Measurements from ENCODE around the gene DCC.

DCC gene

DNA sequence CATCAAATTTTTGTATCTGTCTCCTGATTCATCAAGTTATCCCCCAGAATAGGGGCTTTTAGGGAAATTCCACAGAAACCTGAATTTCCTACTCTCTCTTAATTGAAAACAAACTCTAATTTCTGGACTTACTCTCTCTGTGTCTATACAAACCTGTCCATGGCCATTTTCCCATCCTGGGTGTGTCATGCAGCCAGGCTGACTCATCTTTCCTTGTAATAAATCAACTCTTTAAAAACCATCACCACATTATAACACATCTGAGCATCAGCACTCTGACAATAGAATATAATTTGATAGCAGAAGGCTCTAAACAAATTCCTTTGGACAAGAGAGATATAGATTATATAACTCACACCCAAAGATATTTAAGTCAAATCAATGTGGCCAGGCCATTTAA, 610.2 kb downstream of the DCC start:
- no peak for DNase-seq

DNA sequence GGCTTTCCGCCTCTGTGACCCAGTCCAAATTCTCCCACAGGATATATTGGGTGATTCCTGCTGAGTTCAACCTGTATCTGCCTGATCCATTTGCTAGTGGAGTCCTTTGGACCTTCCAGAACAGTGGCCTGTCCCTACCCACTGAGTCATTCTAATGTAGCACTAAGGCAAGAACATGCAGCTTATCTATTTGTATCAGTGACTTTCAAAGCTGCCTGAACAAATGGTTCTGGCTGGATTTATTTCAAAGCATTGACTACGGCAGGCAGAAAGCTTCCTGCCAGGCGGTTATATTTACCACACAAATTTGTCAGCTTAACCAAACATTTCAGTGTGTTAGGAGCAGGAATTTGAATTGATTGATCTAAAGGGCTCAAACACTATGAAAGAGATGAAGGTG, 613.4 kb downstream of the DCC start:
- no peak for DNase-seq

DNA sequence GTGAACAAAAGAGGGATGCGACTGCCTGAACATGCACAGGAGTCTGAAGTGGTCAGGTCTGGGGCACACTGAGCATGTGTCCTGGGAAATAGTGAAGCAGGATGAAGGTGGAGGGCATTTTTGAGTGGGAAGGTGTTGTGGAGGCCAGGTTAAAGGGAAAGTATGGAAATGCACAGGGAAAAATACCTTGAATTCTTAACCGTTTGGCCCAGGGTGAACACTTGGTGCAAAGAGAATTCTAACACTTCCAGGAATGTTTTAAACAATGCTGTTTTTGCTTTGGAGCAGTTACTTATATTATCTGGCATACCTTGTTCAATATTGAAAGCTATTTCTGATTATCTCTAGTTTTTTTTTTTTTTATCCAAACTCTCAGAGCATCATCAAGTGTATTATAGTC, 623.5 kb downstream of the DCC start:
- DNase-seq, result no peak

DNA sequence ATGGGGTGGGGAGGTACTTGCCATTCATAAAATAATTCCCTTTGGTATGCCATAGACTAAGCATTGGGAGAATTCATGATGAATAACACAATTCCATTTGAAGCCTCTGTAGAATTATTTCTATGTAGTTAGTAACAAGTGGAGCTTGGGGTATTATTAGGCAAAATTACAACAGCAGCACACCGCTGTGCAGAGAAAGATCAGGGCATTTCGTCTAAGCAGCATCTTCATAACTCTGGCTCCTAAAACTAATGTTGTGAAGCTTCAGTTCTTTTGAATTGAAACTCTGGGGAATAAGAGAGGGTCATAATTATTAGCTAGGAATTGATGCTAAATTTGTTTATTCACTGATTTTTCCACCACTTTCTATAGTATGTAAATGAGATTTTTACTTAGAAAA, 630.7 kb downstream of the DCC start:
- DNase-seq, result no peak

- DNase-seq, result no peak
Observed at GRCh38 chr18:52971097-52971496, 631.1 kb downstream of the DCC start.

- DNase-seq, result no peak
Observed at GRCh38 chr18:52979892-52980291, 639.9 kb downstream of the DCC start.

GRCh38 chr18:52991246-52991645, 651.2 kb downstream of the DCC start:
- no peak for DNase-seq

DNA sequence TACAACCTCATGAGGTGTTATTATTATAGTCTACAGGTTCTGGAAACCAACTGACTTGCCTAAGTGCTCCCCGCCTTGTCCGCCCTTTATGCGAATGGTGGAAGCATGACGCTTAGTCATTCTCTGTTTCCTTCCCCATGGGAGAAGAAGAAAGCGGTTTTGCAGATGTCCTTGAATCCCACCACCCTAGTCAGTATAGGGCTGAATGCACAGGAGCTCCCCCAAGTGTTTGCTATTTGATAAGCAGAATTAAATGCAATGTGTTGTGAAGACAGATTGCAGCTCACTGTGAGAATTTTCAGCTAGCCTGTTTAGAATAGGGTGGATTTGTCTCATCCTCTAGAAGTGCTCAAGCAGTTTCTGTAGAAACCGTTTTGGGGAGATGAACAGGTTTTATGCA, 652.0 kb downstream of the DCC start:
- DNase-seq, result no peak

GRCh38 chr18:52995875-52996274, 655.9 kb downstream of the DCC start:
- DNase-seq, result no peak

- DNase-seq, result no peak
Observed at GRCh38 chr18:52999633-53000032, 659.6 kb downstream of the DCC start.

DNA sequence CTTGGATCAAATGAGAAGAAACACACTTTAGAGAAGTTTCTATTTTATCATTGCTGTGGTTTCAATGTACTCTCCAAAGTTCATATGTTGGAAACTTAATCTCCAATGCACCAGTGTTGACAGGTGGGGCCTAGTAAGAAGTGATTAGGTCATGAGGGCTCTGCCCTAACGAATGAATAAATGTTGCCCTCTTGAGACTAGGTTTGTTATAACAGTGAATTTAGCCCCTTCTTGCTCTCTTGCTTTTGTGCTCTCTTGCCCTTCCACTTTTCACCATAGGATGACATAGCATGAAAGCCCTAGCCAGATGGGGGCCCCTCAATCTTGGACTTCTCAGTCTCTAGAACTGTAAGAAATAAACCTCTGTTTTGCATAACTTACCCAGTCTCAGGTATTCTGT, 664.8 kb downstream of the DCC start:
- no peak for DNase-seq

- no peak for DNase-seq
Observed at GRCh38 chr18:53018791-53019190, 678.8 kb downstream of the DCC start.

DNA sequence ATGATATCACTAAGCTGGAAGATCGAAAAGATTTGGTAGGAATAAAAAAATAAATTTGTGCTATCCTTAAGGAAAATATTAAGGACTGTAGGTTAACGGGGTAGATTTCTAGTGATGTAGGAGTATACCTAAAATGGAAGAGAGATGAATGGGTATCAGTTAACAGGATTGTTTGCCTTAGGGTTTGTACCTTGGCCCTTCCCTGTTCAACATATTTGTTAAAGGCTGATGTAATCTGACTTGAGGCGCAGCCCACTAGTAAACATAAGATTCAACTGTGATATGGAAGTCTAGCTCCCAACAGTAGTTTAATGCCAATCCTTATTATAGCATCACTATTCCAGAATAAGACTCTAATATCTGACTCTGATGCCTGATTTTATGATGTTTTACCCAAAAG, 685.2 kb downstream of the DCC start:
- DNase-seq, result no peak

DNA sequence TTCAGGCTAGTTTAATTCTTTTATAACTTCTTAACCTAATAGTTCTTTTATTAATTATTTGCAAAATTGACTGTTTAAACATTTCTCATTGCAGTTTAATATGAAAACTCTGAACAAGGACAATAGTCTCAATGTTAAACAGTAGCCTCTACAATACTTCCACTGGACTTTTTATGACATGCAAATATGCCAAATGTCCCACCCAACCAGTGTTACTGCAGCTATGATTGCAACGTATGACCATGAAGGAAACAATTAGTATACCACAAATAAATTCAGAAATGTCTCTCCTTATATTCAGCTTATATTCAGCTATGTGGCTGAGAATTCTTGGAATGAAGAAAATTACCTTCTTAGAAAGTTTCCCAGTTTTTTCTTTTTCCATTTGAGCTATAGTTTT, 688.6 kb downstream of the DCC start:
- no peak for DNase-seq

DNA sequence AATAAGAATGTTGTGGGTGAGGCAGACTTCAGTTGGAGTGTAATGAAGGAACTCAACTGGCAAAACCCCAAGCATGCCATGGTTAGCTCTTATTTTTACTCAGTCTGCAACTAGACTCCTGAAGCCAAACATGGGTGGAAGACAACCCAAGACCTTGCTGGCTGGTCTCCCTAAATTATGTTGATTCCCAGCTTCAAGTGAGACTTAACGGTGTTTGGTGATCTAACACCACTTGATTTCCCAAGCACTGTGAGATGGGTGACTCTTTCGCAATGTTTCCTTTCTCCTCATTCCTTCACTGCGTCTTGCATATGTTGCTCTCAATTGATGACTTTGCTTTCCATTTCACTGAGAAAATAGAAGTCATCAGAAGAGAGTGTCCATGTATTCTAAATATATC, 693.1 kb downstream of the DCC start:
- DNase-seq, result no peak

DNA sequence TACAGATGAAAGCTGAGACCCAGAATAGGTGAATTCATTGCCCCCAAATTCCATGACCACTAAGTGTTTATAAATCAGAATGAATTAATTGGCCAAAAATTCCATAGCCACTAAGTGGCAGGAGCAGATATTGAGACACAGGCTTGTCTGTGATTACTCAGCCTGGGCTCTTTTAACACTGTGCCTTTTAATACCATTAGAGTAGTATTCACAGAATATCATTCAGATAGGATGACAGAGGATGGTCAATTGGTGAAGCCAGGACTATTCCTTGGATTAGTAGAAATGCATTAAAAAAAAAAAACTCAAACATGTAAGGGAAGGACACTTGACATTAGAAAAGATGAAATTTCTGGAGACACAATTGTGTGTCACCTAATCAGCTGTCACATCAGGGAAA, 698.6 kb downstream of the DCC start:
- DNase-seq, result no peak

GRCh38 chr18:53040286-53040685, 700.3 kb downstream of the DCC start:
- no peak for DNase-seq

GRCh38 chr18:53056064-53056463, 716.1 kb downstream of the DCC start:
- no peak for DNase-seq

DNA sequence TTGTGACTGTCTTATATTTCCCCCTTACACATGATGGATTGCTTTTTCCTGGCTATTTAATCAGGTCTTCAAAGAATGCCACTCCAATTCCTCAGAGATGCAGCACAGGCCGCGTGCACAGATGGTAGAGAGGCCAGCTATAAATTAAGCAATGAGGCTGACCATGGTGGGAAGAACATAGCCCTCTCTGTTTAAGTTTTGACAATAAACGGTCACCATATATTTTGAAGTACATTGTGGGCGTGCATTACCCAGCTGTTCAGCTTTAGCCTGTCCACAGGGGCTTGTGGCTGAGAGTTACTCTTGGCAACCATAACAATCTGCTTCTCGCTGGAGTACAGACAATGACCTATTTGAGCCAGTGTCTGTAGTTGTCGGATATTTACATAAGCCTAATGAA, 730.8 kb downstream of the DCC start:
- no peak for DNase-seq

- no peak for DNase-seq
Observed at GRCh38 chr18:53080687-53081086, 740.7 kb downstream of the DCC start.

- no peak for DNase-seq
Observed at GRCh38 chr18:53093636-53094035, 753.6 kb downstream of the DCC start.

GRCh38 chr18:53101536-53102105, 761.6 kb downstream of the DCC start:
- no peak for DNase-seq

- no peak for DNase-seq
Observed at GRCh38 chr18:53114441-53114840, 774.4 kb downstream of the DCC start.

DNA sequence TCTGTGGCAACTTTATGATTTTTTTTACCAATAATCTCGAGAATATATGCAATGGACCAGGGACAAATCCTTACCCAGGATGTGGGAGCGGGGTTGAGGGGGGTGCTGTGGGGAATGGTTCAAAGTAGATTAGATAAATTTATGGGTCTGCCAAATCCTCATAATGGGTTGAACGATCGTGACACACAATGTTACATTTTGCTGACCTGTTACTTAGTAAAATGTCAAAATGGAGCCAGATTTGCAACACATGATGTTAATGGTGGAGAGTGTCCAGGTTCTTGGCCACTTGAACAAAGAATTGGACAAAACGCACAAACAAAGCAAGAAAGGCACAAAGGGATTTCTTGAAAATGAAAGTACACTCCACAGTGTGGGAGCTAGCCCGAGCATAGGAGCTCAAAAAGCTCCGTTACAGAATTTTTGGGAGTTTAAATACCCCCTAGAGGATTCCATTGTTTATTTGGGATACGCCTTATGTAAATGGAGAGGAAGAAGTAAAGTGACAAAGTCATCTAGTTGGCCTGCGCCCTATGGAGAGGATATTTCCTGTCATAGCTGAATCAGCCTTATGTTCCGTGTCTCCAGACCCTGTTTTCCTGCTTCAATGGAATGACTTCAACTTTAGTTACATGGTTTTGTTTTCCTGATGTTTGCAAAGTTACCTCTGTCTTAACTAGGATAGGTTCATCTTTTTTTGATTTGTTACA, 776.0 kb downstream of the DCC start:
- no peak for DNase-seq

- no peak for DNase-seq
Observed at GRCh38 chr18:53117851-53118250, 777.9 kb downstream of the DCC start.
